Glutamatergic neuron (in vitro differentiated cells): ENCODE measurements around the gene GALC. TPM values are rescaled to one million over a fixed set of nuclear protein-coding genes. Genes with fewer than 3 reads are reported as not detected.
A peak's percentile ranks its signal among the peaks of the same experiment; 100 is the strongest.

Experiments used
- DNase-seq: peaks from one replicate; pipeline ENCODE4 v3.0.0; 2022
- H3K27ac Mint-ChIP-seq: one replicate; pipeline ENCODE4 v1.8.0; 2020; ENCODE audit warnings: mild to moderate bottlenecking, mixed read lengths, inconsistent platforms; ENCODE audit not compliant: unreplicated experiment
- H3K27me3 Mint-ChIP-seq: one replicate; pipeline ENCODE4 v1.8.0; 2020; ENCODE audit warnings: mild to moderate bottlenecking, moderate library complexity, mixed read lengths, inconsistent platforms; ENCODE audit not compliant: unreplicated experiment
- H3K36me3 Mint-ChIP-seq: one replicate; pipeline ENCODE4 v1.8.0; 2020; ENCODE audit warnings: mild to moderate bottlenecking, mixed read lengths, inconsistent platforms; ENCODE audit not compliant: unreplicated experiment
- H3K4me1 Mint-ChIP-seq: one replicate; pipeline ENCODE4 v1.8.0; 2020; ENCODE audit warnings: mild to moderate bottlenecking, low read depth, mixed read lengths, inconsistent platforms; ENCODE audit not compliant: unreplicated experiment
- H3K4me3 Mint-ChIP-seq: one replicate; pipeline ENCODE4 v1.8.0; 2020; ENCODE audit warnings: mild to moderate bottlenecking, mixed read lengths, inconsistent platforms; ENCODE audit not compliant: unreplicated experiment
- H3K9me3 Mint-ChIP-seq: one replicate; pipeline ENCODE4 v1.8.0; 2020; ENCODE audit warnings: mild to moderate bottlenecking, moderate library complexity, mixed read lengths, inconsistent platforms; ENCODE audit not compliant: unreplicated experiment
- long read RNA-seq: library from polyadenylated mRNA; unstranded; transcript quantifications from one replicate; pipeline ENCODE4 v2.0.0, GENCODE V29; 2020; ENCODE audit not compliant: unreplicated experiment
- total RNA-seq: library from RNA; stranded (reverse); fragmentation: NEBNext Ultra II Directional; extraction: Animal tissue kit (Norgen Biotek cat#: 25700); gene quantifications from one replicate; pipeline ENCODE4 v1.2.1, GENCODE V29; 2021; ENCODE audit not compliant: unreplicated experiment
- TF ChIP-seq, protein P1 (sequence below): fragments of 200-600 bp; sonication (generic); IDR thresholded peaks from one replicate; pipeline ENCODE4 v1.5.0; 2021; ENCODE audit not compliant: partially characterized antibody, unreplicated experiment

Gene GALC
- 16.1 TPM for total RNA-seq
- long read RNA-seq, partial matches to known transcripts, result 0 of 5 reads
- long read RNA-seq, other reads (novel, unspliced or antisense), result 1 of 5 reads

DNA sequence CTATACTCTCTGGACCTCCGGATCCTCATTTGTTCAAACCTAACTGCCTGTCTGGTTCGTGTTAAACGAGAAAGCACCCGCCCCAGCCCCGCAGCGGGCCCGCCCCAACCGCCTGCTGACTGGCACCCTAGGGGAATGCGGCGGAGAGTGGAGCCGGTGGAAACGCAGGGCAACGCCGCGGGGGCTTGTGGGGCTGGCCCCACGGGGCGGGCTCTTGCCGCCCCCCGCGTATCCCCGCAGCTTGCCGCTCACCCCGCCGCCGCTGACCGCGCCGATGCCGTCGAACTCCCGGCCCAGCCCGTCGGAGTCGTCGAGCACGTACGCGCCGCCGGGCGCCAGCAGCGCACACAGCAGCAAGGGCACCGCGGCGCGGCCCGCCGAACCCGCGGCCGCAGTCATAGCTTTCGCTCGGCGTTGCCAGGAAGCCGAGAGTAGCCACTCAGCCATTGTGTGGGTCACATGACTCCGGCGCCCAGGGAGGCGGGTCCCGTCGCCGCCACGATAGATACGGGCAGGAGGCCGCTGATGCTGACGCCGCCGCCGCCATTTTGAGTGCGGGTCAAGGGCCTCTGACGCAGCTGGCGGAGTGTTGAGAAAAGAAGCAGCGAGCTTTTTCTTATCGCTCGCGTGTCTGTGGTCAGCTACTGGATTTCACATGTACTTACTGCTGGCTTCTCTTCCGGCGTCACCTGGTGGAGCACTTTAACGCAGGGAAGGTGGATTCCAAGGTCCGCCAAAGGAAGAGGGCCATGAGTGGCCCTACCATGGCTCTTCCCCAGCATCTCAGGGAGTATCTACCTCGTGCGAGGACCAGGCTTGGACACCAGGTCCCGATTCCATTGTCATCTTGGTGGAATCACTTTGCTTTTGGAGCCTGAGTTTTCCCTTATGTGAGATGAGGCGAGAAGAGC lies at the start of gene GALC:
Gene GALC (minus strand): TSS at position 465 of the 911 bp plus-strand sequence. CDS start 18 bp downstream, at position 447.
- Mint-ChIP-seq H3K9me3 (peaks cover 4% of the 10 kb centered on the region), H3K27ac (peak within 1 kb of the TSS; percentile 95), H3K36me3 (no peaks in the 10 kb centered on the region), H3K4me1 (peaks cover 7% of the 10 kb centered on the region), H3K4me3 (peak within 1 kb of the TSS; percentile 96), H3K27me3 (peaks cover 10% of the 10 kb centered on the region)
- TF ChIP-seq, protein P1, sequence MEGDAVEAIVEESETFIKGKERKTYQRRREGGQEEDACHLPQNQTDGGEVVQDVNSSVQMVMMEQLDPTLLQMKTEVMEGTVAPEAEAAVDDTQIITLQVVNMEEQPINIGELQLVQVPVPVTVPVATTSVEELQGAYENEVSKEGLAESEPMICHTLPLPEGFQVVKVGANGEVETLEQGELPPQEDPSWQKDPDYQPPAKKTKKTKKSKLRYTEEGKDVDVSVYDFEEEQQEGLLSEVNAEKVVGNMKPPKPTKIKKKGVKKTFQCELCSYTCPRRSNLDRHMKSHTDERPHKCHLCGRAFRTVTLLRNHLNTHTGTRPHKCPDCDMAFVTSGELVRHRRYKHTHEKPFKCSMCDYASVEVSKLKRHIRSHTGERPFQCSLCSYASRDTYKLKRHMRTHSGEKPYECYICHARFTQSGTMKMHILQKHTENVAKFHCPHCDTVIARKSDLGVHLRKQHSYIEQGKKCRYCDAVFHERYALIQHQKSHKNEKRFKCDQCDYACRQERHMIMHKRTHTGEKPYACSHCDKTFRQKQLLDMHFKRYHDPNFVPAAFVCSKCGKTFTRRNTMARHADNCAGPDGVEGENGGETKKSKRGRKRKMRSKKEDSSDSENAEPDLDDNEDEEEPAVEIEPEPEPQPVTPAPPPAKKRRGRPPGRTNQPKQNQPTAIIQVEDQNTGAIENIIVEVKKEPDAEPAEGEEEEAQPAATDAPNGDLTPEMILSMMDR, result no peak
- peak; percentile 97 for DNase-seq

DNA sequence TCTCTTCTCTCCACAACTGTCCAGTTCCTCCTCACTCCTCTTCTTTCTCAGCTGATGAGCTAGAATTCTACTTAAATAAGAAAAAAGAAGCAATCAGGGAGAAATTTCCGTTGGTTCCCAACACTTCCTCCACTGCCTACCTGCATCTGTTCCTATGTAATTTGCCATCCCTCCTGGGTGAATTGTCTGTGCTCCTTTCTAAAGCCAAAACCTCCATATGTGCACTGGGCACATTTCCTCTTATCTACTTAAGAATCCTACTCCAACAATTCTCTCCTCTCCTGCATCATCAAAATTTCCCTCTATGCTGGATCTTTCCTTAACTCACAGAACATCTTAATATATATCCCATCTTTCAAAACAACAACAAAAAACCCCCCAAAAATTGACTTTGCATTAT lies 47.2 kb upstream of the GALC start:
- Mint-ChIP-seq H3K36me3 (no peaks in the 10 kb centered on the region), H3K27me3 (no peaks in the 10 kb centered on the region), H3K4me1 (no peaks in the 10 kb centered on the region), H3K27ac (no peak overlapping the region), H3K9me3 (no peaks in the 10 kb centered on the region), H3K4me3 (no peak overlapping the region)
- TF ChIP-seq, protein P1, result no peak
- DNase-seq, result no peak

DNA sequence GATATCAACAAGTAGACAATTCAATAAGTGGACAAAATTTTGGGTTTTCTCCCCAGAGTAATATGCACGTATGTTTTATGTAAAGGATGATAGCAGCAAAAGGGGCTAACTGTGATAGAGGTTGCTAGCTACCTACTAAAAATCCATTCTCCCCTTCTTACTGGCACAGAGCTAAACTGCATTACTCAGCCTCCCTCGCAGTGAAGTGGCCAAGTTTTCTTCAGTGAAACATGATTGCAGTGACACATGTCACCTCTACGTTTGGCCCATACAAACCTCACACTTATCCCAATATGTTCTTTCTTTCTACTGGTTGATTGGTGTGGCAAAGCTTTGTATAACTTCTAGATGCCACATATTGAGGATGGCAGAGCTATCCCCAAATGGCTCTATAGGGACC lies 46.2 kb upstream of the GALC start:
- Mint-ChIP-seq H3K4me3 (no peak overlapping the region), H3K9me3 (no peaks in the 10 kb centered on the region), H3K36me3 (no peaks in the 10 kb centered on the region), H3K27ac (no peak overlapping the region), H3K4me1 (no peaks in the 10 kb centered on the region), H3K27me3 (no peaks in the 10 kb centered on the region)
- TF ChIP-seq, protein P1, result no peak
- no peak for DNase-seq

DNA sequence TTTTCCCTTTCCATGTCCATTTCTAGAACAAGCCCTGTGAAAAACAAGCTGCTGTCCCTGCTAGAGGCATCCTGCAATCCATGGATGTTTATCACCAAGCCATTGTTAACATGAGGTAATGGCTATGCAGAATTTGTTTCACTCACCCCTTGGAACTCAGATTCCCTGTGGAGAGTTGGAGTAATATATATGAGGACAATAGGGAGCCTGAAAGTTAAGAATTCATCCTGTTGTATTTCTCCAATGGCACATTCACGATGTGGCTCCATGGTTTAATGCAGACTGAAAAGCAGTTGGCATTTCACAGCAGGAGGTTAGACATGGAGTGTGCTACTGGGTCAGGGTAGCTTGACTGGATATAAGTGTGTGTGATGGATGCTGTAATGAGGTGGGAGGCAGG lies 44.3 kb upstream of the GALC start:
- H3K4me1 Mint-ChIP-seq, result no peaks in the 10 kb centered on the region
- no peaks in the 10 kb centered on the region for H3K27me3 Mint-ChIP-seq
- H3K4me3 Mint-ChIP-seq, result no peak overlapping the region
- H3K36me3 Mint-ChIP-seq, result no peaks in the 10 kb centered on the region
- no peak for DNase-seq
- H3K27ac Mint-ChIP-seq, result no peak overlapping the region
- TF ChIP-seq, protein P1, result no peak
- no peaks in the 10 kb centered on the region for H3K9me3 Mint-ChIP-seq

DNA sequence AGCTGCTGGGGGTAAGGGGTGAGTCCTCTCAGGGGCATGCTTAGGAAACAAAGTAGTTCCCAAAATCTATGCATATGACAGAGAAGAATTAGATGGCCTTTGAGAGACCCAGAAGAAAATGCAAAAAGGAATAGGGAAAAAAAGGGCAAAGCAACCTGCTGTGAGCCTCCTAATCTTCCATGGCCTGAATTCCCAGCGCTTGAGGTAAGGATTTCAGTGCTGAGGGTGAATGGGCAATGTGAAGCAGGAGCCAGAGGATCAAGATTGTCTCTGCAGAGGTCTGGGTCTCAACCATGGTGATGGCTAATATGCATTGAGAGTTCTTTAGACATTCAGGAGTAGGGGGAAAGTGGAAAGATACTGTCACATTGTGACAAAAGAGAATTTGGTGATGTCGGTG lies 43.4 kb upstream of the GALC start:
- Mint-ChIP-seq H3K9me3 (no peaks in the 10 kb centered on the region), H3K4me3 (no peak overlapping the region), H3K36me3 (no peaks in the 10 kb centered on the region), H3K27ac (no peak overlapping the region), H3K27me3 (no peaks in the 10 kb centered on the region), H3K4me1 (no peaks in the 10 kb centered on the region)
- TF ChIP-seq, protein P1, result no peak
- no peak for DNase-seq
